Neural cell (in vitro differentiated cells): ENCODE results near the gene TRIM44. TPM values are rescaled to one million over a fixed set of nuclear protein-coding genes. Genes with fewer than 3 reads are reported as not detected.

ENCODE experiments used
- H2AFZ ChIP-seq: fragments of 200-600, 300-800 bp; sonication (generic), shearing (Covaris generic); 2 replicates; pipeline ENCODE4 v1.6.0; 2014; ENCODE audit warnings: low read depth, mild to moderate bottlenecking, antibody characterized with exemption, low read length, moderate library complexity
- H3F3A ChIP-seq: fragments of 200-600 bp; shearing (Covaris generic); 2 replicates; pipeline ENCODE4 v1.6.1; 2016; ENCODE audit warnings: mild to moderate bottlenecking, moderate library complexity, mixed read lengths, antibody characterized with exemption, low read length; ENCODE audit not compliant: insufficient read depth, poor library complexity, severe bottlenecking
- H3K27ac ChIP-seq: fragments of 200-600, 300-800 bp; sonication (generic), shearing (Covaris generic); 2 replicates; pipeline ENCODE4 v1.5.1; 2014; ENCODE audit warnings: mild to moderate bottlenecking, low read length, moderate library complexity
- H3K27me3 ChIP-seq: fragments of 300-800, 200-600 bp; sonication (generic), shearing (Covaris generic); 2 replicates; pipeline ENCODE4 v1.6.0; 2014; ENCODE audit warnings: mild to moderate bottlenecking, low read depth, low read length, moderate library complexity; ENCODE audit not compliant: insufficient read depth
- H3K36me3 ChIP-seq: fragments of 300-800, 200-600 bp; sonication (generic), shearing (Covaris generic); 2 replicates; pipeline ENCODE4 v1.5.1; 2014; ENCODE audit warnings: mild to moderate bottlenecking, antibody characterized with exemption, low read length, moderate library complexity; ENCODE audit not compliant: insufficient read depth
- H3K4me2 ChIP-seq: fragments of 300-800, 200-600 bp; sonication (generic), shearing (Covaris generic); 2 replicates; pipeline ENCODE4 v1.6.0; 2014; ENCODE audit warnings: mild to moderate bottlenecking, low read length
- H3K4me3 ChIP-seq: fragments of 300-800, 200-600 bp; sonication (generic), shearing (Covaris generic); 2 replicates; pipeline ENCODE4 v1.5.1; 2014; ENCODE audit warnings: mild to moderate bottlenecking, low read length, moderate library complexity
- H3K79me2 ChIP-seq: fragments of 200-600 bp; shearing (Covaris generic); replicated peaks from 2 replicates; pipeline ENCODE4 v1.6.0; 2014; ENCODE audit warnings: mild to moderate bottlenecking, low read length, moderate library complexity; ENCODE audit not compliant: insufficient read depth
- H3K9ac ChIP-seq: fragments of 300-800, 200-600 bp; sonication (generic), shearing (Covaris generic); 2 replicates; pipeline ENCODE4 v1.6.1; 2016; ENCODE audit warnings: mild to moderate bottlenecking, low read length, mixed read lengths
- H3K9me2 ChIP-seq: fragments of 200-600 bp; shearing (Covaris generic); 2 replicates; pipeline ENCODE4 v1.6.1; 2016; ENCODE audit warnings: mild to moderate bottlenecking, low read length, mixed read lengths; ENCODE audit not compliant: insufficient read depth
- H3K9me3 ChIP-seq: fragments of 200-600, 300-800 bp; sonication (generic), shearing (Covaris generic); 2 replicates; pipeline ENCODE4 v1.6.1; 2016; ENCODE audit warnings: mild to moderate bottlenecking, mixed run types, low read length, moderate library complexity, mixed read lengths
- H4K20me1 ChIP-seq: fragments of 200-600 bp; shearing (Covaris generic); 2 replicates; pipeline ENCODE4 v1.6.1; 2016; ENCODE audit warnings: mild to moderate bottlenecking, mixed run types; ENCODE audit not compliant: insufficient read depth
- CTCF ChIP-seq: fragments of 450-650 bp; IDR thresholded peaks from 2 replicates; pipeline ENCODE4 v1.5.1; 2014; ENCODE audit warnings: antibody characterized with exemption, mild to moderate bottlenecking, moderate library complexity; ENCODE audit not compliant: poor library complexity, severe bottlenecking
- EP300 ChIP-seq: fragments of 450-650 bp; conservative IDR thresholded peaks from 2 replicates; pipeline ENCODE4 v1.6.1; 2014; ENCODE audit warnings: antibody characterized with exemption, mild to moderate bottlenecking, moderate library complexity; ENCODE audit not compliant: poor library complexity, severe bottlenecking
- EZH2 ChIP-seq: fragments of 200-600, 300-800 bp; shearing (Covaris generic), sonication (generic); IDR thresholded peaks from 2 replicates; pipeline ENCODE4 v1.6.1; 2014; ENCODE audit warnings: antibody characterized with exemption, low read length, borderline replicate concordance, mild to moderate bottlenecking; ENCODE audit not compliant: insufficient read depth, poor library complexity, severe bottlenecking
- MXI1 ChIP-seq: fragments of 450-650 bp; conservative IDR thresholded peaks from 2 replicates; pipeline ENCODE4 v1.6.1; 2014; ENCODE audit warnings: antibody characterized with exemption, mild to moderate bottlenecking; ENCODE audit not compliant: poor library complexity, severe bottlenecking
- POLR2AphosphoS5 ChIP-seq: IDR thresholded peaks from 2 replicates; pipeline ENCODE4 v1.6.1; 2012
- RAD21 ChIP-seq: fragments of 450-650 bp; conservative IDR thresholded peaks from 2 replicates; pipeline ENCODE4 v1.6.1; 2014; ENCODE audit warnings: antibody characterized with exemption, mild to moderate bottlenecking, moderate library complexity
- REST ChIP-seq: IDR thresholded peaks from 2 replicates; pipeline ENCODE4 v1.6.1; 2012; ENCODE audit warnings: borderline replicate concordance
- SMC3 ChIP-seq: fragments of 450-650 bp; conservative IDR thresholded peaks from 2 replicates; pipeline ENCODE4 v1.6.1; 2014; ENCODE audit warnings: antibody characterized with exemption, mild to moderate bottlenecking, moderate library complexity; ENCODE audit not compliant: poor library complexity
- TAF1 ChIP-seq: IDR thresholded peaks from 2 replicates; pipeline ENCODE4 v1.6.1; 2012; ENCODE audit warnings: low read depth
- polyA plus RNA-seq: library from polyadenylated mRNA; depleted of rRNA; stranded (reverse); fragments of >200 nt; gene quantifications from 2 replicates; pipeline ENCODE4 v1.2.3, GENCODE V29; 2014

TRIM44 gene
- polyA plus RNA-seq, 1 donor from 2014 or later = 14.9 TPM

- no peaks in the 10 kb centered on the region for H3K27me3 ChIP-seq
- no peaks in the 10 kb centered on the region for H3K79me2 ChIP-seq
- no peaks in the 10 kb centered on the region for H3K36me3 ChIP-seq
- H3K4me2 ChIP-seq = no peak overlapping the region
- no peaks in the 10 kb centered on the region for H3K9me2 ChIP-seq
- TF ChIP-seq MXI1 (no peak), TAF1 (no peak), EZH2 (no peak), EP300 (no peak), SMC3 (no peak), RAD21 (no peak), CTCF (no peak), REST (no peak), POLR2AphosphoS5 (no peak)
- H3F3A ChIP-seq = no peaks in the 10 kb centered on the region
- H3K4me3 ChIP-seq = no peak overlapping the region
- no peaks in the 10 kb centered on the region for H4K20me1 ChIP-seq
- no peak overlapping the region for H2AFZ ChIP-seq
- no peak overlapping the region for H3K9ac ChIP-seq
- H3K9me3 ChIP-seq = no peaks in the 10 kb centered on the region
- H3K27ac ChIP-seq = no peak overlapping the region
These were observed 80.3 kb downstream of the TRIM44 start for GRCh38 chr11:35742707-35743454.

- Histone ChIP-seq H3K4me2 (no peak overlapping the region), H3F3A (no peaks in the 10 kb centered on the region), H2AFZ (no peak overlapping the region), H3K4me3 (no peak overlapping the region), H3K9me3 (no peaks in the 10 kb centered on the region), H3K9me2 (no peaks in the 10 kb centered on the region), H3K27me3 (no peaks in the 10 kb centered on the region), H4K20me1 (no peaks in the 10 kb centered on the region), H3K9ac (no peak overlapping the region), H3K27ac (no peak overlapping the region), H3K36me3 (no peaks in the 10 kb centered on the region), H3K79me2 (no peaks in the 10 kb centered on the region)
- no peak for TF ChIP-seq REST
- TF ChIP-seq SMC3 = no peak
- TF ChIP-seq CTCF = no peak
- TF ChIP-seq TAF1 = no peak
- no peak for TF ChIP-seq EZH2
- TF ChIP-seq EP300 = no peak
- no peak for TF ChIP-seq MXI1
These were observed 84.0 kb downstream of the TRIM44 start for GRCh38 chr11:35746356-35747153.
